GM12872 (cell line): Measurements from ENCODE around the gene SLC9A9.

Experiments
- CTCF ChIP-seq: IDR thresholded peaks from 3 replicates; pipeline ENCODE4 v1.5.1; 2011; ENCODE audit warnings: low read depth, mild to moderate bottlenecking, low read length, moderate library complexity; ENCODE audit not compliant: insufficient read depth

Gene SLC9A9

GRCh38 chr3:143480344-143480743, 367.9 kb downstream of the SLC9A9 start:
- TF ChIP-seq CTCF, result no peak

GRCh38 chr3:143479727-143480126, 368.5 kb downstream of the SLC9A9 start:
- no peak for TF ChIP-seq CTCF

- TF ChIP-seq CTCF, result no peak
Observed at GRCh38 chr3:143478115-143478693, 370.1 kb downstream of the SLC9A9 start.

- no peak for TF ChIP-seq CTCF
Observed at GRCh38 chr3:143476965-143477640, 371.2 kb downstream of the SLC9A9 start.

GRCh38 chr3:143475981-143476380, 372.3 kb downstream of the SLC9A9 start:
- TF ChIP-seq CTCF, result no peak

GRCh38 chr3:143472731-143473523, 375.3 kb downstream of the SLC9A9 start:
- no peak for TF ChIP-seq CTCF

GRCh38 chr3:143471705-143472104, 376.6 kb downstream of the SLC9A9 start:
- no peak for TF ChIP-seq CTCF
